Measurements from ENCODE around the gene IMMP2L. TPM values are rescaled to one million over a fixed set of nuclear protein-coding genes. Genes with fewer than 3 reads are reported as not detected.
"Not testable (repeated sequence)": the region's sequence is repeated elsewhere in the genome, so short reads cannot be mapped to it uniquely, and the experiment has no call there.

Gene IMMP2L
- total RNA-seq, 1 experiment from 2014 or later: 8.8 TPM

DNA sequence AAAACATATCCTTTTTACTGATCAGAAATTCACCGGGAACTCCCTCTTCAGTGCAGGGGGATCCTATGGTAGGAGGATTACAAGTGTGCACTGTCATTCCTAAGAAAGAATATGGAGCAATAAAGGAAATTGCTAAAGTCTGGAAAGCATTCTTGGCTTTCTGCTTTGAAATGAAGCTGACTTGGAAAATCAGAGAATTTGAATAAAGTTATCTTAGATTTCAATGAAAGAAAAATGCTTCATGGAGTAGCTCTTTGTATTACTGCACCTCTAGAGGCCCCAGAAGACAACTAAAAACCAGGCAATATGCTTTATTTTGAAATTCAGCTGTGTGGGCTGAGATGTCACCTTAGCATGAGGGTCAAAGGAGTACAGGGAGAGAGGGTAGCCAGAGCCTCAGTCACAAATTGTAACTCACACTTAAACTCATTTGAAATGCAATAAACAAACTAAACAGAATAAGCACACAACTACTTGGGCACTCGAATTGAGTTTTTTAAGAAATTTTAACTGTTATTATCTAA is 102.5 kb downstream of the IMMP2L start:
- intact Hi-C loops (cut with micrococcal nuclease; ENCODE audit: unreplicated experiment) (no loop called here), in situ Hi-C loops (cut with HindIII; ENCODE audit: low pct_unique_long_range_greater_than_20kb, low sequenced_read_pairs) (no loop called here)
- BruUV-seq (replicated peaks): no TSS peak
- Histone ChIP-seq H3K36me3 (ENCODE audit: control insufficient read depth, insufficient read depth, low read length) (no peaks in the 10 kb centered on the region), H3K4me3 (ENCODE audit: low read depth in 2 of 2, low read length in 2 of 2) (no peak overlapping the region), H3K9me3 (ENCODE audit: control insufficient read depth, insufficient read depth, low read depth, low read length) (no peaks in the 10 kb centered on the region), H3K4me1 (ENCODE audit: control insufficient read depth, insufficient read depth, low read length) (no peaks in the 10 kb centered on the region), H3K27me3 (ENCODE audit: control insufficient read depth, insufficient read depth, low read length) (no peaks in the 10 kb centered on the region), H3K27ac (ENCODE audit: low read length) (no peak overlapping the region)
- no peak for DNase-seq (ENCODE audit: low read depth, low spot score)
- TF ChIP-seq CTCF (IDR thresholded peaks at IDR 0.05): no peak
- TF ChIP-seq TCF7L2 (IDR thresholded peaks at IDR 0.05; ENCODE audit: low read depth, low read length): no peak
- no peak for TF ChIP-seq REST (IDR thresholded peaks at IDR 0.05; ENCODE audit: insufficient read depth in 1 of 2, low read depth in 2 of 2, low read length in 1 of 2)
- no peak for TF ChIP-seq POLR2AphosphoS5 (IDR thresholded peaks at IDR 0.05; ENCODE audit: low read depth, low read length)
- TF ChIP-seq SIN3A (IDR thresholded peaks at IDR 0.05; ENCODE audit: borderline replicate concordance, insufficient read depth, low read depth, low read length): no peak
- ChIA-PET POLR2A (no interaction called here), CTCF (interaction anchor here (0.5 kb wide), 1 partner anchor 201 kb away, joined by 3 read pairs; no protein-coding TSS in a partner anchor)
- no peak for ATAC-seq

GRCh38 chr7:111459065-111459756 is 103.1 kb downstream of the IMMP2L start:
- H3K4me3 ChIP-seq (ENCODE audit: low read depth in 2 of 2, low read length in 2 of 2): no peak overlapping the region
- no peaks in the 10 kb centered on the region for H3K36me3 ChIP-seq (ENCODE audit: control insufficient read depth, insufficient read depth, low read length)
- TF ChIP-seq POLR2AphosphoS5 (IDR thresholded peaks at IDR 0.05; ENCODE audit: low read depth, low read length) (no peak), CTCF (IDR thresholded peaks at IDR 0.05) (no peak), TCF7L2 (IDR thresholded peaks at IDR 0.05; ENCODE audit: low read depth, low read length) (no peak), REST (IDR thresholded peaks at IDR 0.05; ENCODE audit: insufficient read depth in 1 of 2, low read depth in 2 of 2, low read length in 1 of 2) (no peak), SIN3A (IDR thresholded peaks at IDR 0.05; ENCODE audit: borderline replicate concordance, insufficient read depth, low read depth, low read length) (no peak)
- POLR2A ChIA-PET: no interaction called here
- no peaks in the 10 kb centered on the region for H3K9me3 ChIP-seq (ENCODE audit: control insufficient read depth, insufficient read depth, low read depth, low read length)
- no peak overlapping the region for H3K27ac ChIP-seq (ENCODE audit: low read length)
- no TSS peak for BruUV-seq (replicated peaks)
- intact Hi-C loops (cut with micrococcal nuclease; ENCODE audit: unreplicated experiment): no loop called here
- in situ Hi-C loops (cut with HindIII; ENCODE audit: low pct_unique_long_range_greater_than_20kb, low sequenced_read_pairs): no loop called here
- H3K4me1 ChIP-seq (ENCODE audit: control insufficient read depth, insufficient read depth, low read length): no peaks in the 10 kb centered on the region
- CTCF ChIA-PET: no interaction called here
- no peaks in the 10 kb centered on the region for H3K27me3 ChIP-seq (ENCODE audit: control insufficient read depth, insufficient read depth, low read length)
- ATAC-seq: no peak
- no peak for DNase-seq (ENCODE audit: low read depth, low spot score)

- intact Hi-C loops (cut with micrococcal nuclease; ENCODE audit: unreplicated experiment); in situ Hi-C loops (cut with HindIII; ENCODE audit: low pct_unique_long_range_greater_than_20kb, low sequenced_read_pairs); H3K27me3 ChIP-seq (ENCODE audit: control insufficient read depth, insufficient read depth, low read length); DNase-seq (ENCODE audit: low read depth, low spot score); BruUV-seq (replicated peaks); H3K27ac ChIP-seq (ENCODE audit: low read length); POLR2A ChIA-PET; H3K4me1 ChIP-seq (ENCODE audit: control insufficient read depth, insufficient read depth, low read length); CTCF ChIA-PET; H3K4me3 ChIP-seq (ENCODE audit: low read depth in 2 of 2, low read length in 2 of 2); H3K36me3 ChIP-seq (ENCODE audit: control insufficient read depth, insufficient read depth, low read length); ATAC-seq; H3K9me3 ChIP-seq (ENCODE audit: control insufficient read depth, insufficient read depth, low read depth, low read length): not testable (repeated sequence)
Measured at GRCh38 chr7:111450705-111451104, 111.6 kb downstream of the IMMP2L start.
